ENCODE measurements around the gene SKOR1.

Gene SKOR1

GRCh38 chr15:67838789-67839332 lies 13.6 kb downstream of the SKOR1 start:
- peak overlapping the region; percentile 40 for H3K4me3 ChIP-seq (ENCODE audit: low read depth, low read length)
- DNase-seq (ENCODE audit: low read depth), result peak; percentile 57
- no peak for TF ChIP-seq CTCF (conservative IDR thresholded peaks at IDR 0.05; ENCODE audit: low read depth, low read length)

GRCh38 chr15:67839499-67839928 lies 14.2 kb downstream of the SKOR1 start:
- peak overlapping the region; percentile 44 for H3K4me3 ChIP-seq (ENCODE audit: low read depth, low read length)
- peak; percentile 57 for DNase-seq (ENCODE audit: low read depth)
- TF ChIP-seq CTCF (conservative IDR thresholded peaks at IDR 0.05; ENCODE audit: low read depth, low read length), result no peak

GRCh38 chr15:67839929-67840748 lies 14.8 kb downstream of the SKOR1 start, which contains the start of gene RNU6-1:
Gene RNU6-1, minus strand, starts transcription at chr15:67840045.
- peak; percentile 94 for DNase-seq (ENCODE audit: low read depth)
- TF ChIP-seq CTCF (conservative IDR thresholded peaks at IDR 0.05; ENCODE audit: low read depth, low read length), result no peak
- H3K4me3 ChIP-seq (ENCODE audit: low read depth, low read length), result peak within 1 kb of the TSS; percentile 97

- TF ChIP-seq CTCF (conservative IDR thresholded peaks at IDR 0.05; ENCODE audit: low read depth, low read length), result peak; percentile 17
- H3K4me3 ChIP-seq (ENCODE audit: low read depth, low read length), result peak overlapping the region; percentile 97
- peak; percentile 55 for DNase-seq (ENCODE audit: low read depth)
These were observed 15.6 kb downstream of the SKOR1 start for GRCh38 chr15:67840749-67841512.

GRCh38 chr15:67841513-67841762 lies 16.1 kb downstream of the SKOR1 start:
- no peak for DNase-seq (ENCODE audit: low read depth)
- no peak for TF ChIP-seq CTCF (conservative IDR thresholded peaks at IDR 0.05; ENCODE audit: low read depth, low read length)
- no peak overlapping the region for H3K4me3 ChIP-seq (ENCODE audit: low read depth, low read length)

GRCh38 chr15:67843092-67843501 lies 17.8 kb downstream of the SKOR1 start:
- no peak for TF ChIP-seq CTCF (conservative IDR thresholded peaks at IDR 0.05; ENCODE audit: low read depth, low read length)
- DNase-seq (ENCODE audit: low read depth), result no peak
- no peak overlapping the region for H3K4me3 ChIP-seq (ENCODE audit: low read depth, low read length)
